GM21447 (cell line): ENCODE data around the gene TMEM200A.

Experiments used
- ATAC-seq: cut with Tn5 transposase; IDR thresholded peaks from one replicate; pipeline ENCODE4 v1.9.1; 2021; ENCODE audit not compliant: unreplicated experiment

Gene TMEM200A

DNA sequence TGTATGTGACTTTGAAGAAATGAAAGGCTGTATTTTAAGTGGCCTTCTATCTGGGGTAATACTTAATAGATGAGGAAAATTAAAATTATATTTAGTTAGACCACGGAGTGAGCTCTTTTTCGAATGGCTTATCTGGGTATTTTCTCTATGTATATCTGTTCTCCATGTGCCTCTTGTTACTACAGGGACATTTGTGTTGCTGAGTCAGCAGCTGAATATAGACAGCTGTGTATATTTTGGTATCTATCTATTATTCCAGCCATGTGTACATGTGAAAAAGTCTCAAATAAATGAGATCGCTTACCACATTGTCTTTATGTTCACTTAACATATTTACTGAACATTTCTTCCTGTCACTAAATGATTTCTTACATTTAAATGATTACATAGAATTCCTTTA is 57.2 kb downstream of the TMEM200A start:
- ATAC-seq, result no peak

DNA sequence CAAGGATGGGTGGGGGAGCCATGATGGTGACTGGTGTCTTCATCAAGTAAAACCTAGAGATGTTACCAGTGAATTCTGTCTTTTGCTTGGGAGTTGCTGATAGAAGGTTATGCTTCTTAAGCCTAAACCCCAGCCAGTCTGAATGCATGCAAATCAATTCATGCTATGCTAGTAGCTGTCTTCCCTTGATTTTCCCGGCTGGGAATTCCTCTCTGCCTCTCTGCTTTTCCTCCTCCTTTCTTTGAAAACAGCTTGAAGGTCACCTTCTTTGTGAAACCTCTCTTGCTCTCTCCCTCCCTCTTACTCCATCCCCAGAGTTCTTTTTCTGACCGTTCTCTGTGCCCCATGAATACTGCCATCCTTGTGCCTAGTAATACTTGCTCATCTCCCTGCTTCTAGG is 58.9 kb downstream of the TMEM200A start:
- ATAC-seq, result no peak

DNA sequence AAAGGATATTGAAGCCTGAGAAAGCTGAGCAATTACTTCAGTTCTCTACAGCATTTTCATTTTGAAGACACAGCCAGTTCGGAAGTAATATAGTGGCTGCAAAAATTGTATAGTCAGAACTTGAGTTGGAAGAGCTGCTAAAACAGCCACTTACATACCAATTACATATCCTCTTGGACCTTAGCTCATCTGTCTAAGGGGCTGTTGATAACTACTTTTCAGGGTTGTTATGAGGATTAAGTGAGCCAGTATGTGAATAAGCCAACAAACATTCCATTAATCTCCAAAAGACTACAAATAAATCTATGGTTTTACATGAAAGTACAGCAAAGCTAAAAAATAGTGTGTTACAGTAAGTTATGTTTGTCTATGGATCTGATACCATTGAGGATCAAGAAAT is 59.7 kb downstream of the TMEM200A start:
- ATAC-seq, result no peak

DNA sequence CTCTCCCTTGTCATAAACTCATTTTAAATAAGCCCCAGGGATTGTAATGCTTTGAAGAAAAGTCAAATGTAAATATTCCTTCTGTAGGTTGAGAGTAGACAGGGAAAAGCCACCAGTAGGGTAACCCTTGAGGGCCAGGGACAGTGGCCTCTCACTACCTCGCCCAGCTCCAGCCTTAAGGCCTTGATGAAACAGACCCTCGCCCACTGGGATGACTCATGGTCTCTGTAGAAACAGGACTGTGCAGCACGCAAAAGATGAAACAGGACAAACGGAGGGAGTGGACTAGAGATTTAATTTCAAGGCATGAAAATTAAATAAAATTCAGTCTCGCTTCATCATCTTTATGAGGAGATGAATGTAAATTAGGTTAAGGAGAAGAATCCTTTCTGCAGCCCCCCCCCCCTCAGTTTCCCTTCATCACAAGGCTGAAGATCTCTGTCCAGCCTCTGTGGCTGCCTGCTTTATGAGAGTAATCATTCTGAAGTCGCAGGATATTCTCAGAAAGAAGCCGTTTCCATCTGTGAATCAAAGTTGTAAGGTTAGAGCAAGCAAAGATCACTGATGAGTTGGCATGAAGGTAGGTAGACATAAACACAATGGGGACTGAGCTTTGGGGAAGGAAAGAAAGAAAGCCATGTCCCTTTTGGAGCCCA is 60.4 kb downstream of the TMEM200A start:
- no peak for ATAC-seq

DNA sequence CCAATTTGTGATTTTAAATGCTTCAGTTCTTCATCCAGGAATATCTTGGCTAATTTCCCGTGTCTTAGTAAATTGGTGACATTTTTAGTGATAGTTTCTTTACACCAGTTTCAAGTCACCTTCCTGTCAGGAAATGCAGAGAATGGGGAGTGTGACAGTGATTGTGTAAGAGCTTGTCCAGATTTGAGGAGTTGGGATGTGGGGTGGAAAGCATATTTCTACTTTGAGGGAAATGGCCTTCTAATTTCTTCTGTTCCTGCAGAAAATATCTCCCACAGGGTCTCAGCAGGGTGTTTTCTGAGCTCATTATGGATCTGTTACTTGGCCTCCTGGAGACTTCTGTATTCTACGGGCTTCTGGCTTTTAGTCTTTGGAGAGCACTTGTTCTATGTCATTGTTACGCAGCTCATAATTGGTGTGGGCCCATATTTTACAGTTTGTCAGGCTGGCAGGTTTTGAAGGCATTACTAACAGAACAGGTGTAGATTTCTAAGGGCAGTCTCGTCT is 65.6 kb downstream of the TMEM200A start:
- no peak for ATAC-seq

DNA sequence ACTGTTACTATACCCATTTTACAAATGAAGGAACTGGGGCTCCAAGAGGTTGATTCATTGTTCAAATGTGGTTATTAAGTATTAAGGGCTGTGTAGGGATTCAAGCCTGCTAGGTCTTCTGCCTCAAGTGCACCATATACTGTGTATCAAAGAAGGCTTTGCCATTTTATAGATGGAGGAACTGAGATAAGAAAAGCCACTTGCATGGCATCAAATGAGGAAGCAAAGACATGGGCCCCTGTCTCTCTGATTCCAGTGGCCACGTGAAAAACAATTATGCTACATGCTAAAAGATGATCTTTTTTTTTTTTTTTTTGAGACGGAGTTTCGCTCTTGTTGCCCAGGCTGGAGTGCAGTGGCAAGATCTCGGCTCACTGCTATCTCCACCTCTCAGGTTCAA is 67.0 kb downstream of the TMEM200A start:
- ATAC-seq, result no peak

DNA sequence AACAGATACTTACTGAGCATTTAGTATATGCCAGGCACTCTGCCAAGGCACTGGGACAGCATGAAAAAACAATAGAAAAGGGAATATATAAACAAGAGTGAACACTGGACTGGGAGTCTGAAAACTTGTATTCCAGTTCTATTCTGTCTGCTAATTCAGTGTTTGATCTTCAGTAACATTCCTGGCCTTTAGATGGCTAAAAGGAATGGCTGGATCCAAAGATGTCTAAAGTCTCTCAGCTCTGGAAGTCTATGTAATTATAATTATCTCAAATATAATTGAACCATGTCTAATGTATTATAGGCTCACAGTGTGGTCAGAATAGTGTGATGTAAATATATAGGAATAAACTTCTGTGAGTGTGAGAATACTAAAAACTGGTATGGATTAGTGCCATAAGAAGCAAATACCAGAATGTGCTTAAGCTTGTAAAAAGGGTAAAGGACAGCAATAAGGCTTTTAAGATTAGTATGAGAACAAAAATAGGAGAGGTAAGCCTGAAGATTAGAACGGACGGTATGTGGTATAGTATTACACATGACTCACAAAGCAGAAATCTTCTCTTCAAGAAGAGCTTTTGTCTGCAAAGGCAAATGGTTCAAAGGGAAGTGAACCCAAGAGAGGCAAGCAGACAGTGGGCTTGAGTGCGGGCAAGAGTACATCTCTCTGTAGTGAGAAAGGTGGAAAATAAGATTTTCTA is 68.5 kb downstream of the TMEM200A start:
- no peak for ATAC-seq

DNA sequence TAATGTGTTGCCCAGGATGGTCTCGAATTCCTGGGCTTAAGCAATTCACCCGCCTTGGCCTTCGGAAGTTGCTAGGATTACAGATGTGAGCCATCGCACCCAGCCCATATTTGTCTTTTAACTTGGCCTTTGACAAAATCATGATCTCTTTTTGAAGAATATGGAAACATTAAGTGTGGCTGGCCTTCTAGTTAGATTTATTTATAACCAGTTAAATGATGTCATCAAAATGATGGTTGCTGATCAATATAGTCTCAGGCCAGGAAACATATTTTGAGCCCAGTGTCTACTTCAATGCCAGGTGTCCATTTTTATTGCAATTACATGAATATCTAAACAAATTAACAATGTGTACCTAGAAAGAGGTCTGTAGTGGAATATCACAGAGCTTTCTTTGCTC is 69.4 kb downstream of the TMEM200A start:
- ATAC-seq, result no peak

DNA sequence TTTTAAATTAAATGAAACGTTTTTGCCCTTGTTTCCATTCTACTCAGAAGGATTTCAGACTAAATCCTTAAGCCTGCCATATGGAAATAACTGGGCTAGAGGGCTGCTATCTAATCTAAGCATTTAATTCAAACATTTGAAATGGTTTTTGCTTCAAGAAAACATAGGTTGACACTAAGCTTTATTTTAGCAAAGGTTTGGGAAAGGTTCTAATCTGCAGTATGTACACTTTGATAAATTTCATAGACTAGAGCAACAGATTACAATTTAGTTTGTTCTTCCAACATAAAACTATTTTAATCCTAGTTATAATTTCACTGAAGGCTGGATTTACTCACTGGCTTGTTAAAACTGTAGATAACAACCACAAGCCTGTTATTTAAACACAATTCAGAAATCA is 72.1 kb downstream of the TMEM200A start:
- no peak for ATAC-seq

DNA sequence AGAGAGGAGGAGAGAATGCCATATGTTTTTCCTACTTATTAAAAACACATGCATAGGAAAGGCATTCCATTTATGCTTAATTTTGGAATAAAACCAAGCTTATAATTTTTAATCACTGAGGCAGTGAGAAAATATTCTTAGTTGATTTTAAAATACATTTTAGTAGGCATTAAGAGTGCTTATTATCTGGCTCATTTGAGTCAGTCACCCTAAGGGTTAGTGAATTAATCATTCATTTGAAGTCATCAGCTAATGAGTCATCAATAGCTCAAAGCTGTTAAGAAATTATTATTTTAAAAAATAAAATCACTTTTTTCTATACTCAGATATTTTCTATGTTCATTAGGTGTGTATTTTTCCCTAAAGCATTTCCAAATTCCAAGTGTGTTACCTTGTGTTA is 81.6 kb downstream of the TMEM200A start:
- ATAC-seq, result no peak

DNA sequence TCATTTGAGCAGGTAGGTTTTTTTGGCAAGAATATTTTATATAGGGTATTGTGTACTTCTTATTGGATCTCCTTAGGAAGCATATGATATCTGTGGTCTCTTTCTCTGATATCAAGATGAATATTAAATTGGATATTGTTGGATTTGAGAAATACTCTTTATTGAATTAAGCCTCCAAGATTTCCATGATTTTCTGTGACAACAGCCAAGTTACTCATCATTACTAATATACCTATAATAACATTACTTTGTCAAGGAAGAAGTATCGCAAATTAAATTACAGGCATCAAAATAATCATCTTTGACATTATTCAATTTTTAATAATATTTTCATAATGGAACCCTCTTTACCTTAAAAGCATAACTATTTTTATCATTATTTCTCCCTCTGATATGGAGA is 86.5 kb downstream of the TMEM200A start:
- no peak for ATAC-seq

DNA sequence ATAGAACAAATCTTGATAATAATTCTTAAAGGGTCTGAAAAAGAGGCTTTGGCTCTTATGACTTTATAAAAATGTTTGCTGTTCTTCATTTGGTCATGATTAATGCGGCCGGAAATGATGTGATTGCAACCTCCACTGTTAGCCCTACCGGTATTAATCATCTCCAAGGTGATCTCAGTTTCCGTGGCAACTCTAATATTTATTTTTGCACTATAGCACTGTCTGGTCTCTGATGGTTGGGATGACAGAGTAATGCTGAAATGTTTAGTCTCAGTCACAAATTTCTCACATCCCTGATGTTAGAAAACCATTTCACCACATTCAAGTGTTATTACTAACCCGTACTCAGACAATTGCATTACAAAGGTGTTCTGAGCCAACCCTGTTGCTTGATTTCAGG is 87.4 kb downstream of the TMEM200A start:
- ATAC-seq, result no peak

DNA sequence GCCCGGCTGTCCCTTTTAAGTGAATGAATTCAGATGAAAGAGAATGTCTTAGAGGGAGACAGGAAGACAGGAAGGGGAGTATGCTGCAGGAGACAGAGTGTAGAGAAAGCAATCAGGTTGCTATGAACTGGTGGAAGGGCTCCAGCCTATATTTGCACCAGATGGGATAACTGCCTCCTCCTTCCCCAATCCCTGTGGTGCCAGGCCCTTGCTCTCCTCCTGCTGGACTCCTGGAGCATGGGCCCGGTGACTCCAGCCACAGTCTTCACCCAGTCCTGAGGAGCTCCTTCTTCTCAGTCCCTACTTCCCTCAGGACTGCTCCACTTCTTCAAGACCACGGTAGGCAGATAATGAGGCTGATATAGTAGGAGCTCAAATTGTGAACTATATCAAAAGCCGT is 91.8 kb downstream of the TMEM200A start:
- no peak for ATAC-seq

DNA sequence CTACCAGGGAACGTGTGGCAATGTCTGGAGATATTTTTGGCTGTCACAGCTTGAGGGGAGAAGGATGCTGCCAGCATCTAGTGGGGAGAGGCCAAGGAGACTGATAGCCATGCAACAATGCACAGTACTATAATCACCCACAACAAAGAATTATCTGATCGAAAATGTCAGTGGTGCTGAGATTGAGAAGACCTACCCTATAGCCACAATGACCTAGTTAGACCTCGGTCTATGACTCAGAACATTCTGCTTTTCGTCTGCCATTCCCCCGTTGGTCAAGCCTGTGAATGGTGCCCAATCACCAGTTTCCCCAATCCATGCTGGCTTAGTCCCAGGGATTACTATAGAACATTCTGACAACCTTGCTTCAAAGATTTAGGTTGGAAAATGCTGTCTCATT is 93.5 kb downstream of the TMEM200A start:
- ATAC-seq, result no peak

DNA sequence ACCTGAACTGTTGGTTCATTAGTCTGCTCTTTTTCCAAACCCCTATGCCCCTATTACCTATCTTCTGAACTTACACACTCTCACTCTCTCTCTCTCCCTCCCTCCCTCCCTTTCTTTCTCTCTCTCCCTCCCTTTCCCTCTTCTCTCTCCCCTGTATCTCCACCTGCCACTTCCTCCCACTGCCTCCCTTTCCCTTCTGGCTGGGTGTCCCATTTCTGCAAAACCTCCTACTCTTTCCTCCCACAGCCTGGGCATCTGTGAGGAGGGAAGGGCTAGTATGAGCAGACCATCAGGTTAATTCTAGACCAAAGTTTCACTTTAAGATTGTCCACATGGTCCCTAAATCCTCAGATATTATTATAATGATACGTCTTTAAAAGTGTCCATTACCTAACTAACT is 95.1 kb downstream of the TMEM200A start:
- no peak for ATAC-seq

DNA sequence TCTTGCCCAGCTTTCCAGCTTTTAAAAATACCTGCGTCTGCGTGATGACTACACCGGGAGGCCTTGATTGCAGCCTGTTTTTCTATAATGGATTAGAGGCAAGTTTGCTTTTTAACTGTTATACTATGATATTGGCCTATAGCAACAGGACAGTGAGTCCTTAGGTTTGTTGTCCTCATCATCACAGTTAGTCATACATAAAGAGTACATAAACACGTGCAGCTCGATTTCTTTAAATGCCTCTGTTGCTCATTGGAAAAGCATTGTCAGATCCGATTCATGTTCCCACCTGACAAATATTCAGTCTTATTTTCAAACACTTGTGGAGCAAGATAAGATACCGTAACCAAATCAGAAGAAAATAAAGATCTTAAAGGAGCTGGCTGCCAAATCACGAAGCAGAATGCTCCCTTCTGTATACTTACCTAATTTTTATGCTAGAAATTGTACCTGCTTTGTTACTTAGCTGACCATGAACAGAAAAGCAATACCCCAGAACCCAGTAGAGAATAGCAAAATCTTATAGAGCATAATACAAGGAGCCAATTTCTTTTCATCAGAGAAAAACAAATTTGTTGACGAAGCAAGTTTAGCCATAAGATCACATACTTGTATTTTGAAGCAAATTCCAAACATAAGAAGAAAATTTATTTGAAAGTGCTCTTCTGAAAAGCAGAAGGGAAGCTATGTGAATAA is 100.4 kb downstream of the TMEM200A start:
- no peak for ATAC-seq

DNA sequence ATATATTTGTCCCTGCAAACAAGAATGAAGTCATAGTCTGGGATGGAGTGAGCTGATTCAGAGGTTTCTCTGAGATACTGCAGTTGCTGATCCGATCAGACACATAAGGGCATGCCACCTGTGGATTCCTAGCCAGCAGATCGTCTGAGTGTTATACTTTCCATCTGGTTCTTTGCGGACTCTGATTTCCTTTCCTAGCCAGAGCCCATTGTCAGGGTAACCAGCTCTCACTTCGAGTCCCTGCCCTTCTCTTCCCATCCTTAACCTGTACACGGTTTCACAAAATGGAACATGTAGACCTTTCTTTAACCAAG is 100.9 kb downstream of the TMEM200A start:
- ATAC-seq, result no peak

DNA sequence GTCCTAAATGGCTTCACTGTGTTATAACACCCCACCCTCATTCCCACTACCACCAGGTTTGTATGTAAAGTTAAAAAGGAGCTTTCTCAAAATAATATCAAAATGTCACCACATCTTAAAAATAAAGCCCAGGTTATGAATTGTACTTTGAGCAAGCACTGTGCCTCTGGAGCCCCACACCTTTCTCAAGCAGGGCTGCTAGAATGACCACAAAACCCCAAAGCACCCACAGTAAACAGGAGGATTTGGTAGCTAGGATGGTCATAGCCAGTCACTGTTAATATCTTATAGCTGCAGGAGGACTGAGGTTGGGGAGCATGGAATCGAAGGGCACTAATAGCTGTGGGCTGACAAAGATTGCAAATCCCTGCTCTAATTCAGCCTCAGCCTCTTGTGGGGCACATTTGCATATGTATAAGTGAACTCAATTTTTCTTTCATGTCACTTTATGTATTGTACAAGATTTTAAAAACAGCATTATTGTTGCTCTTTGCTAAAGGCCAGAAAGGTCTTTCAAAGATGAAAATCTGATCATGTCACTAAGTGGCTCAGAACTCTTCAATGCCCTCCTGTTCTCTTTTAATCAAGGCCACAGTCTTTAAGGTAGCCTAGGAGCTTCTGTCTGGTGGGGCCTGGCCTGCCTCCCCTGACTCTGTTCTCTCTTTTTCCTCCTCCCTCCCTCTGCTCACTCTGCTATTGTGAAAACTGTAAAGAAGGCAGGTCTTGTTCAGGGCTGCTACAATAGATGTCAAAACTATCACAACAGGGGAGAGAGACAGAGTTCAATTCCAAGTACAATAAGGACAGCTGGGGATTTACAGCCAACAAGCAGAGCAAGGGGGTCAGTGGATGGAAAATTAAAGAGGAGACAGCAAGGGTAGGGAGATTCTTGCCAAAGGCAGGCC is 101.6 kb downstream of the TMEM200A start:
- ATAC-seq, result no peak

DNA sequence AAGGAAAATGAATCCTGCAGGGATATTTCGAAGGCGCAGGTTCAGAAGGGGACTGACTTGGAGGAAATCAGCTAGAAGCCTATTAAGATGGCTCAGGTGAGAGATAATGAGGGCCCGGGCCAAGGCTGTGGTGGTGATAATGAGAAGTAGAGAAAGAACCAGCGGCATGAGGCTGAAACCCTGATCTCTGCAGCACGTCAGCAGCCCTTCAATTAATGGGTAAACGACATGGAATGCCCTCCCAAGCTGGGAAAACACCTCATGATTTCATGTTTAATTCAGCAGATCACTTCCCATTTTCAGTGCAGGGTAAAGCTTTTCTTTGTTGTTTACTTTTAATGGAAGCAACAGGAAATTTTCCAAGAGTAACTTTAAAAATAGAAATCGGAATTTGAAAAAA is 104.9 kb downstream of the TMEM200A start:
- ATAC-seq, result no peak

DNA sequence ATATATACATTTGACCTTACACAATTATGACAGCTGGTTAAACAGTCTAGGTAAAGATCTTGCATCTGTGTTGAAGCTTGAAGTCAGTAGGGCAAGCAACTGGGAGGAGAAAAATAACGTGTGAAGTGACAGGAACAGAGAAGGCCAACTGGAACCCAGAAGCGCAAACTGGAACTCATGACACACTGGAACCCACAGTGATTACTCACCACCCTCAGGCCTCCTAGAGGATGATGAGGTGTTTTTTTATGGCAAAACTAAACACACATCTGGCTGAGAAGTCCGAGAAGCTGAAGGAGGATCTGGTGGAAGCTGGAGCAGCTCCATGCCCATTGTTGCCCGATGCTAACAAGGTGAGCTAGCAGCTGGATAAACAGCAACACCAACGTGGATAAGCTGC is 108.1 kb downstream of the TMEM200A start:
- ATAC-seq, result no peak

DNA sequence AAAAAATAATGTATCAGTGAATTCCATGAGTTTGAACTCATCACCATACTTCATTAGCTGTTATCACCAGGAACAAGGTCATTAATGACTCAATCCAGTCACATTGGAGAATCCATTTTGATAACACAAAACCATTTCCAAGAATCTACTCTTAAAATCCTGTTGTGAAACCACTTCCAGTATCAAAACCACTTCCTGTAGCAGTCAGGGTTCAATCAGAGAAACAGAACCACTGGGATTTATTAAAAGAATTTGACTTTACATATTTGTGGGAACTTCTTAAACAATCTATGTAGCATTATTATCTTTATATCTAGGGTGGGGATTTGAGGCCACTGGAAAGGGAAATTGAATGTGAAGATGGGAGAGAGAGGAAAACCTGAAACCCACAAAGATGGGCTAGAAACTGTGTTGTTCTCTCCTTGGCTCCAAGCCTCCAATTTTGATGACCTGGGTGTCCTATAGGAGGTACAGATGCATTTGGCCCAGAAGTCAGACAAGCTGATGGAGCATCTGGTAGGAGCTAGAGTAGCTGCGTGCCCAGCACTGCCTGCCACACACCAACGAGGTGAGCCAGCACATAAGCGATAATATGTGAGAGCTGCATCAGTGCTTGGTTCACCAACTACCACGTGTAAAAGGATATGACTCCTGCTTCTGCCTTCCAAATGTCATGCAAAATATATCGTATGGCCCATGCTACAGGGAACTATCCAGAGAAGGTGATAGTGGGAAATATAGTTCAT is 117.0 kb downstream of the TMEM200A start:
- ATAC-seq, result no peak
